Vagina (tissue), 2 donors: ENCODE results near the gene PLD1. TPM values are rescaled to one million over a fixed set of nuclear protein-coding genes. Genes with fewer than 3 reads are reported as not detected.

Experiments
- DNase-seq, 2 donors: peaks; one replicate each; pipeline ENCODE4 v3.0.0-alpha.2; 2017; ENCODE audit errors: extremely low spot score in 2 of 2
- H3K27ac ChIP-seq: fragments of 200-600 bp; sonication (generic); one replicate; pipeline ENCODE4 v1.5.1; 2019
- H3K27me3 ChIP-seq: fragments of 200-600 bp; sonication (generic); one replicate; pipeline ENCODE4 v1.5.1; 2019
- H3K36me3 ChIP-seq, 2 donors: fragments of 200-600 bp; sonication (generic); one replicate each; pipeline ENCODE4 v1.5.1; 2017 to 2019
- H3K4me1 ChIP-seq: fragments of 200-600 bp; sonication (generic); one replicate; pipeline ENCODE4 v1.5.1; 2019
- H3K4me3 ChIP-seq, 2 donors: fragments of 200-600 bp; sonication (generic); 1 replicate in 1 of 2; 2 replicates in 1 of 2; pipeline ENCODE4 v1.5.1; 2016 to 2019
- H3K9me3 ChIP-seq: fragments of 200-600 bp; sonication (generic); one replicate; pipeline ENCODE4 v1.5.1; 2019
- POLR2A ChIP-seq, 2 donors: fragments of 450-650 bp; IDR thresholded peaks; one replicate each; pipeline ENCODE4 v1.6.1; 2017; ENCODE audit warnings: antibody characterized with exemption in 2 of 2, mild to moderate bottlenecking in 2 of 2, moderate library complexity in 2 of 2
- POLR2AphosphoS5 ChIP-seq, 2 donors: sonication (generic); formaldehyde crosslinking; IDR thresholded peaks; one replicate each; pipeline ENCODE4 v1.9.0; 2017; ENCODE audit warnings: antibody characterized with exemption in 2 of 2, mild to moderate bottlenecking in 2 of 2, low read depth in 1 of 2; ENCODE audit not compliant: insufficient read depth in 1 of 2
- intact Hi-C: fragments of 100-400 bp; cut with DNase I; formaldehyde crosslinking; loops from one replicate; pipeline ENCODE4 v1.15.1; 2023
- total RNA-seq: library from RNA; depleted of rRNA; stranded (reverse); fragments of >200 nt; gene quantifications from one replicate; pipeline ENCODE4 v1.2.3, GENCODE V29; 2016
- TF ChIP-seq, protein P1 (sequence below), 3 experiments: fragments of 450-650 bp in 2 of 3; fragments of 200-600 bp in 1 of 3; sonication (generic) in 1 of 3; IDR thresholded peaks; one replicate each; pipeline ENCODE4 v1.5.1; 2017 to 2019; ENCODE audit warnings: antibody characterized with exemption in 3 of 3, mild to moderate bottlenecking in 2 of 3, moderate library complexity in 2 of 3

PLD1 gene
- total RNA-seq, 1 donor from 2014 or later: 35.6 TPM

DNA sequence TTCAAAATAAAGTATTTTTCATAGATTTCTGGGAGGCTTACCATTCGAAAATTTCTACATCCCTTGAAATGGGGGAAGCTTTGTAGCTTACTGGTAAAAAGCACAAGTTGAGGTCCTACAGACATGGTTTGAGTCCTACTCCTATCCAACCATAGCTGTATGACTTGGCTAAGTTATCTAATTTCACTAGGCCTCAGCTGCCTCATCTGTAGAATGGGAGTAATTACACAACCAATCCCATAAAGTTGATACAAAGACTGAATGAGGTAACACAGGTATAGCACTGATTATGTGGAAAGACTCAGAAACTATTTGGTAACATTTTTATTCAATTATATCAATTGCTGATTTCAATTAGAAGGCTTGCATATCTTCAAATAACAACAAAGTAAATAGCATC is 157.4 kb downstream of the PLD1 start:
- H3K27me3 ChIP-seq: no peaks in the 10 kb centered on the region
- H3K36me3 ChIP-seq: peaks cover 0 to 14% of the 10 kb centered on the region in 2 donors
- no peaks in the 10 kb centered on the region for H3K9me3 ChIP-seq
- H3K4me3 ChIP-seq: no peak overlapping the region
- no peak overlapping the region for H3K27ac ChIP-seq
- intact Hi-C loops: no loop called here
- H3K4me1 ChIP-seq: peaks cover 18% of the 10 kb centered on the region
- TF ChIP-seq POLR2A (IDR thresholded peaks at IDR 0.05): no peak
- no peak for TF ChIP-seq POLR2AphosphoS5 (IDR thresholded peaks at IDR 0.05; ENCODE audit: insufficient read depth in 1 of 2, low read depth in 1 of 2)
- TF ChIP-seq, protein P1, sequence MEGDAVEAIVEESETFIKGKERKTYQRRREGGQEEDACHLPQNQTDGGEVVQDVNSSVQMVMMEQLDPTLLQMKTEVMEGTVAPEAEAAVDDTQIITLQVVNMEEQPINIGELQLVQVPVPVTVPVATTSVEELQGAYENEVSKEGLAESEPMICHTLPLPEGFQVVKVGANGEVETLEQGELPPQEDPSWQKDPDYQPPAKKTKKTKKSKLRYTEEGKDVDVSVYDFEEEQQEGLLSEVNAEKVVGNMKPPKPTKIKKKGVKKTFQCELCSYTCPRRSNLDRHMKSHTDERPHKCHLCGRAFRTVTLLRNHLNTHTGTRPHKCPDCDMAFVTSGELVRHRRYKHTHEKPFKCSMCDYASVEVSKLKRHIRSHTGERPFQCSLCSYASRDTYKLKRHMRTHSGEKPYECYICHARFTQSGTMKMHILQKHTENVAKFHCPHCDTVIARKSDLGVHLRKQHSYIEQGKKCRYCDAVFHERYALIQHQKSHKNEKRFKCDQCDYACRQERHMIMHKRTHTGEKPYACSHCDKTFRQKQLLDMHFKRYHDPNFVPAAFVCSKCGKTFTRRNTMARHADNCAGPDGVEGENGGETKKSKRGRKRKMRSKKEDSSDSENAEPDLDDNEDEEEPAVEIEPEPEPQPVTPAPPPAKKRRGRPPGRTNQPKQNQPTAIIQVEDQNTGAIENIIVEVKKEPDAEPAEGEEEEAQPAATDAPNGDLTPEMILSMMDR (IDR thresholded peaks at IDR 0.05): no peak
- no peak for DNase-seq

DNA sequence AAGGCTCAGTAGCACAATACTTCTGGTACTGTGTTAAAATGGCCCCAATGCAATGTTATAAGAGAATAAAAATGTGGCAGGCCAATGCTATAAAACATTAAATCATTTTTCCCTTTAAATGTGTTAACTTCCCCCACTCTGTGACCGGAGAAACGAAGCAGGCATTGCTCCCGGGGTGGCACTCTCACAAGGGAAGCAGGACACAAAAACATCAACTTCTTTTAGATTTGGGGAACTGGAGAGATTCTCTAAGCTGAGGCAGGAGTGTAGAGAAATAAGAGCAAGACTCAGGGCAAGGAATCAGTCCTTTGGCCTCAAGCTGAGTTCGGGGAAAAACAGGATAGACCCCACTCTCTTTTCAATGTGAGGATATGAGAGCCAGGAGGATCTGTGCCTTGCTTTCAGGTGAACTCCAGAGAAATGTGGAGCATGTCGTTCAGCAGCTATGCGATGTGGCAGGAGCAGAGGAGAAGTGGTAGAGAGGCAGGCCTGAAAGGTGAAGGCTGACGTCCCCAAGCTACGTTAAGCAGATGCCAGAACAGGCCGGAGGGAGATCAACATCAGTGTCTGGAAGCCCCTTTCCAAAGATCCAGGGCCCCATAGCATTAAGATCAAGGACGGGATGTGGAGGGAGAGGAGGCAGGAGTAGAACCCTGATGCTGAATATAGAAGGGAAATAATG is 160.2 kb downstream of the PLD1 start:
- H3K4me1 ChIP-seq: peaks cover 20% of the 10 kb centered on the region
- TF ChIP-seq POLR2AphosphoS5 (IDR thresholded peaks at IDR 0.05; ENCODE audit: insufficient read depth in 1 of 2, low read depth in 1 of 2): no peak
- TF ChIP-seq POLR2A (IDR thresholded peaks at IDR 0.05): no peak
- TF ChIP-seq, protein P1 (IDR thresholded peaks at IDR 0.05): no peak
- intact Hi-C loops: loop anchor here (10.0 kb wide), 2 partner anchors 125 to 695 kb away; no protein-coding TSS in a partner anchor
- peaks cover 0 to 7% of the 10 kb centered on the region in 2 donors for H3K36me3 ChIP-seq
- H3K9me3 ChIP-seq: no peaks in the 10 kb centered on the region
- no peak overlapping the region for H3K4me3 ChIP-seq
- H3K27me3 ChIP-seq: no peaks in the 10 kb centered on the region
- H3K27ac ChIP-seq: no peak overlapping the region
- DNase-seq: no peak

DNA sequence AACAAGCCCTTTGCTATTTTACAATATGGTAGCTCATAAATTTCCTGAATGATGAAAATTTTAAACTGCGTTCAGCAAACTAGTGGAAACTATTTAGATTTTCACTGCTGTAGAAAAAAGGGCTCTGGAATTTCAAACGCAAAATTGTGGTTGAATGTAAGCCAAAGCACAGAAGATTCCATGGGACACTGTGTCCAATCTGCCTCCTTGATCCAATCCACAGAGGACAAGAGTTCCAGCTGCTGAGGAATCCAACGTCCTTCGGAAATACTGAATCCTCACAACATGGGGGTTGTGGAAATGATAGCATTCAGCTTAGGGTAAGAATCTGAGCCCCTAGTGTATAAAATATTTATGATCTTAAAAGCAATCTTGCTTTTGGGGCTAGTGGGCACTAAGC is 161.0 kb downstream of the PLD1 start:
- intact Hi-C loops: loop anchor here (10.0 kb wide), 2 partner anchors 126 to 696 kb away; no protein-coding TSS in a partner anchor
- Histone ChIP-seq H3K4me1 (peaks cover 12% of the 10 kb centered on the region), H3K9me3 (no peaks in the 10 kb centered on the region), H3K27me3 (no peaks in the 10 kb centered on the region), H3K36me3 (peaks cover 0 to 7% of the 10 kb centered on the region in 2 donors), H3K27ac (no peak overlapping the region), H3K4me3 (no peak overlapping the region)
- no peak for DNase-seq
- TF ChIP-seq, protein P1 (IDR thresholded peaks at IDR 0.05): no peak
- TF ChIP-seq POLR2A (IDR thresholded peaks at IDR 0.05): no peak
- no peak for TF ChIP-seq POLR2AphosphoS5 (IDR thresholded peaks at IDR 0.05; ENCODE audit: insufficient read depth in 1 of 2, low read depth in 1 of 2)

DNA sequence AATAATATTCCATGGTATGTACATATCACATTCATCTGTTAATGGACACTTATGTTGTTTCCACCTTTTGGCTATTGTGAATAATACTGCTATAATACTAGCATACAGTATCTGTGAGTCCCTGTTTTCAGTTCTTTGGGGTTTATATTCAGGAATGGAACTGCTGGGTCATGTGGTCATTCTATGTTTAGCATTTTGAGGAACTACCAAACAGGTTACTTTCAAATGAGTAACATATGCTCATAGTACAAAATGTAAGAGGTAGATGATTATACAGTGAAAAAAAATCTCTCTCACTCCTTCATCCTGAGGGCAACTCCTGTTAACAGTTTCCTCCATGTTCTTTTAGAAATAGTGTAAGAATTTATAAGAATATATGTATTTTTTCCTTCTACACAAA is 162.2 kb downstream of the PLD1 start:
- no peaks in the 10 kb centered on the region for H3K27me3 ChIP-seq
- intact Hi-C loops: loop anchor here (10.0 kb wide), 2 partner anchors 127 to 697 kb away; no protein-coding TSS in a partner anchor
- no peak for DNase-seq
- H3K27ac ChIP-seq: no peak overlapping the region
- H3K36me3 ChIP-seq: peaks cover 0 to under 1% of the 10 kb centered on the region in 2 donors
- no peak overlapping the region for H3K4me3 ChIP-seq
- H3K4me1 ChIP-seq: peaks cover 6% of the 10 kb centered on the region
- TF ChIP-seq, protein P1 (IDR thresholded peaks at IDR 0.05): no peak
- TF ChIP-seq POLR2A (IDR thresholded peaks at IDR 0.05): no peak
- TF ChIP-seq POLR2AphosphoS5 (IDR thresholded peaks at IDR 0.05; ENCODE audit: insufficient read depth in 1 of 2, low read depth in 1 of 2): no peak
- no peaks in the 10 kb centered on the region for H3K9me3 ChIP-seq
